ENCODE results near the gene INVS.

The INVS gene

GRCh38 chr9:100126423-100126822 lies 27.4 kb downstream of the INVS start:
- TF ChIP-seq CREB1 (IDR thresholded peaks at IDR 0.05; ENCODE audit: low read depth) (no peak), TEAD4 (IDR thresholded peaks at IDR 0.05) (no peak), ZBTB7A (IDR thresholded peaks at IDR 0.05; ENCODE audit: low read depth) (no peak)

- TF ChIP-seq ZBTB7A (IDR thresholded peaks at IDR 0.05; ENCODE audit: low read depth): no peak
These were observed 30.7 kb downstream of the INVS start for GRCh38 chr9:100129772-100130171.

- TF ChIP-seq USF1 (IDR thresholded peaks at IDR 0.05) (no peak), TCF12 (IDR thresholded peaks at IDR 0.05; ENCODE audit: low read depth) (no peak), EP300 (IDR thresholded peaks at IDR 0.05; ENCODE audit: borderline replicate concordance) (no peak), CEBPB (IDR thresholded peaks at IDR 0.05) (no peak), FOXM1 (IDR thresholded peaks at IDR 0.05; ENCODE audit: borderline replicate concordance, low read depth) (no peak), TEAD4 (IDR thresholded peaks at IDR 0.05) (no peak), YY1 (IDR thresholded peaks at IDR 0.05; ENCODE audit: low read depth) (no peak), EGR1 (IDR thresholded peaks at IDR 0.05) (no peak)
- TF ChIP-seq, protein P1, sequence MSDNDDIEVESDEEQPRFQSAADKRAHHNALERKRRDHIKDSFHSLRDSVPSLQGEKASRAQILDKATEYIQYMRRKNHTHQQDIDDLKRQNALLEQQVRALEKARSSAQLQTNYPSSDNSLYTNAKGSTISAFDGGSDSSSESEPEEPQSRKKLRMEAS (IDR thresholded peaks at IDR 0.05): no peak
- TF ChIP-seq, protein P2, sequence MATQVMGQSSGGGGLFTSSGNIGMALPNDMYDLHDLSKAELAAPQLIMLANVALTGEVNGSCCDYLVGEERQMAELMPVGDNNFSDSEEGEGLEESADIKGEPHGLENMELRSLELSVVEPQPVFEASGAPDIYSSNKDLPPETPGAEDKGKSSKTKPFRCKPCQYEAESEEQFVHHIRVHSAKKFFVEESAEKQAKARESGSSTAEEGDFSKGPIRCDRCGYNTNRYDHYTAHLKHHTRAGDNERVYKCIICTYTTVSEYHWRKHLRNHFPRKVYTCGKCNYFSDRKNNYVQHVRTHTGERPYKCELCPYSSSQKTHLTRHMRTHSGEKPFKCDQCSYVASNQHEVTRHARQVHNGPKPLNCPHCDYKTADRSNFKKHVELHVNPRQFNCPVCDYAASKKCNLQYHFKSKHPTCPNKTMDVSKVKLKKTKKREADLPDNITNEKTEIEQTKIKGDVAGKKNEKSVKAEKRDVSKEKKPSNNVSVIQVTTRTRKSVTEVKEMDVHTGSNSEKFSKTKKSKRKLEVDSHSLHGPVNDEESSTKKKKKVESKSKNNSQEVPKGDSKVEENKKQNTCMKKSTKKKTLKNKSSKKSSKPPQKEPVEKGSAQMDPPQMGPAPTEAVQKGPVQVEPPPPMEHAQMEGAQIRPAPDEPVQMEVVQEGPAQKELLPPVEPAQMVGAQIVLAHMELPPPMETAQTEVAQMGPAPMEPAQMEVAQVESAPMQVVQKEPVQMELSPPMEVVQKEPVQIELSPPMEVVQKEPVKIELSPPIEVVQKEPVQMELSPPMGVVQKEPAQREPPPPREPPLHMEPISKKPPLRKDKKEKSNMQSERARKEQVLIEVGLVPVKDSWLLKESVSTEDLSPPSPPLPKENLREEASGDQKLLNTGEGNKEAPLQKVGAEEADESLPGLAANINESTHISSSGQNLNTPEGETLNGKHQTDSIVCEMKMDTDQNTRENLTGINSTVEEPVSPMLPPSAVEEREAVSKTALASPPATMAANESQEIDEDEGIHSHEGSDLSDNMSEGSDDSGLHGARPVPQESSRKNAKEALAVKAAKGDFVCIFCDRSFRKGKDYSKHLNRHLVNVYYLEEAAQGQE (IDR thresholded peaks at IDR 0.05; ENCODE audit: low read depth): no peak
These were observed 32.2 kb downstream of the INVS start for GRCh38 chr9:100131216-100131615.

GRCh38 chr9:100131875-100132430 lies 32.9 kb downstream of the INVS start:
- TF ChIP-seq CEBPB (IDR thresholded peaks at IDR 0.05): no peak
- TF ChIP-seq, protein P1 (IDR thresholded peaks at IDR 0.05): no peak
- no peak for TF ChIP-seq ZBTB7A (IDR thresholded peaks at IDR 0.05; ENCODE audit: low read depth)
- TF ChIP-seq TEAD4 (IDR thresholded peaks at IDR 0.05): no peak
- TF ChIP-seq FOXM1 (IDR thresholded peaks at IDR 0.05; ENCODE audit: borderline replicate concordance, low read depth): no peak
- no peak for TF ChIP-seq CREB1 (IDR thresholded peaks at IDR 0.05; ENCODE audit: low read depth)
- TF ChIP-seq, protein P2 (IDR thresholded peaks at IDR 0.05; ENCODE audit: low read depth): no peak
- no peak for TF ChIP-seq EP300 (IDR thresholded peaks at IDR 0.05; ENCODE audit: borderline replicate concordance)
- no peak for TF ChIP-seq YY1 (IDR thresholded peaks at IDR 0.05; ENCODE audit: low read depth)
- no peak for TF ChIP-seq TCF12 (IDR thresholded peaks at IDR 0.05; ENCODE audit: low read depth)
- TF ChIP-seq EGR1 (IDR thresholded peaks at IDR 0.05): no peak
- TF ChIP-seq USF1 (IDR thresholded peaks at IDR 0.05): no peak
- no peak for TF ChIP-seq TAF1 (IDR thresholded peaks at IDR 0.05; ENCODE audit: low read depth)
- TF ChIP-seq RAD21 (IDR thresholded peaks at IDR 0.05; ENCODE audit: low read depth): no peak
- no peak for TF ChIP-seq NFIC (IDR thresholded peaks at IDR 0.05)

DNA sequence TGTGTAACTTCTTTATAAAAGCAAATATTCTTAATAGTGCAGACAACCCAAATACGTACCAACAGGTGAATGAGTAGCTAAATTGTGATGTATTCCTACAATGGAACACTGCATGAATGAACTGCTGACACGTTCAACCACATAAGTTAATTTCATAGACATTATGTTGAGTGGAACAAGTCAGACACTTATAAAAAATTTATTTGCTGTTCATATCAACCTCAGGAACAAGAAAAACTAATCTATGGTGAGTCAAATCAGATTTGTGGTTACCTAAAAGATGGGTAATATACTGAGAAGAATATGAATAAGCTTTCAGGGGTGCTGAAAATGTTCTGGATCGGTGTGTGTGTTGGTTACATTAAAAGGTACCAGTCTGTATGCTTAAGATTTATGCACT lies 35.7 kb downstream of the INVS start:
- no peak for TF ChIP-seq NFIC (IDR thresholded peaks at IDR 0.05)
- no peak for TF ChIP-seq YY1 (IDR thresholded peaks at IDR 0.05; ENCODE audit: low read depth)
- no peak for TF ChIP-seq CEBPB (IDR thresholded peaks at IDR 0.05)
- TF ChIP-seq, protein P2 (IDR thresholded peaks at IDR 0.05; ENCODE audit: low read depth): no peak
- TF ChIP-seq EP300 (IDR thresholded peaks at IDR 0.05; ENCODE audit: borderline replicate concordance): no peak
- TF ChIP-seq TEAD4 (IDR thresholded peaks at IDR 0.05): no peak
- no peak for TF ChIP-seq ZBTB7A (IDR thresholded peaks at IDR 0.05; ENCODE audit: low read depth)
- TF ChIP-seq TAF1 (IDR thresholded peaks at IDR 0.05; ENCODE audit: low read depth): no peak
- TF ChIP-seq, protein P1 (IDR thresholded peaks at IDR 0.05): no peak
- TF ChIP-seq EGR1 (IDR thresholded peaks at IDR 0.05): no peak

Data from Ishikawa (cell line).